DOHH2 (cell line): ENCODE measurements around the gene EFNA3.

Source experiments
- EZH2phosphoT487 ChIP-seq: fragments of 200-600 bp; sonication (generic); IDR thresholded peaks from 2 replicates; pipeline ENCODE4 v1.6.1; 2017; ENCODE audit warnings: borderline replicate concordance, mild to moderate bottlenecking, antibody characterized with exemption, low read length, moderate library complexity, mixed read lengths
- TF ChIP-seq, protein P1 (sequence below): fragments of 200-600 bp; sonication (generic); IDR thresholded peaks from one replicate; pipeline ENCODE4 v1.5.1; 2014; ENCODE audit warnings: antibody characterized with exemption, mild to moderate bottlenecking, low read depth, low read length; ENCODE audit not compliant: poor library complexity, severe bottlenecking

DNA sequence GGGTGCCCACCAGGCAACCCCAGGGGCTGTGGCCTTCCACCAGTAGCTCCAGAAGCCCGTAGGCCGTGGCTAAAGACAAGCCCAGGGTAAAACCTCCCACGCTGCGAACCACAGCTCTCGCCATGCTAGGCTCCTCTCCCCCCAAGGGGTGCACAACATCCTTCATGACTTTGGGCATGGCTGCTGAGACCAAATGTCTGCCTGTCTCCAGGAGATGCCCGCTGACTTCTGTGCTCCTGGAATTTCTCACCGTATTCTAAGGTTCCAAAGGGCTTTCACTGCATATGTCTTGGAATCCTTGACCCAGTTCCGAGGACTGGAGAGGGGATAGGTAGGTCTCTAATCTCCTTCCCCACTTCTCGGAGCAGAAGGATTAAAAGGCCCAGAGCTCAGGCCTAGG is 45.1 kb upstream of the EFNA3 start, which contains the start of the genes DCST1 and DCST2:
- TF ChIP-seq, protein P1, sequence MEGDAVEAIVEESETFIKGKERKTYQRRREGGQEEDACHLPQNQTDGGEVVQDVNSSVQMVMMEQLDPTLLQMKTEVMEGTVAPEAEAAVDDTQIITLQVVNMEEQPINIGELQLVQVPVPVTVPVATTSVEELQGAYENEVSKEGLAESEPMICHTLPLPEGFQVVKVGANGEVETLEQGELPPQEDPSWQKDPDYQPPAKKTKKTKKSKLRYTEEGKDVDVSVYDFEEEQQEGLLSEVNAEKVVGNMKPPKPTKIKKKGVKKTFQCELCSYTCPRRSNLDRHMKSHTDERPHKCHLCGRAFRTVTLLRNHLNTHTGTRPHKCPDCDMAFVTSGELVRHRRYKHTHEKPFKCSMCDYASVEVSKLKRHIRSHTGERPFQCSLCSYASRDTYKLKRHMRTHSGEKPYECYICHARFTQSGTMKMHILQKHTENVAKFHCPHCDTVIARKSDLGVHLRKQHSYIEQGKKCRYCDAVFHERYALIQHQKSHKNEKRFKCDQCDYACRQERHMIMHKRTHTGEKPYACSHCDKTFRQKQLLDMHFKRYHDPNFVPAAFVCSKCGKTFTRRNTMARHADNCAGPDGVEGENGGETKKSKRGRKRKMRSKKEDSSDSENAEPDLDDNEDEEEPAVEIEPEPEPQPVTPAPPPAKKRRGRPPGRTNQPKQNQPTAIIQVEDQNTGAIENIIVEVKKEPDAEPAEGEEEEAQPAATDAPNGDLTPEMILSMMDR, result no peak
- TF ChIP-seq EZH2phosphoT487, result no peak
